ENCODE measurements around the gene CDH12.
"Not testable (repeated sequence)": the region's sequence is repeated elsewhere in the genome, so short reads cannot be mapped to it uniquely, and the experiment has no call there.

Gene CDH12

DNA sequence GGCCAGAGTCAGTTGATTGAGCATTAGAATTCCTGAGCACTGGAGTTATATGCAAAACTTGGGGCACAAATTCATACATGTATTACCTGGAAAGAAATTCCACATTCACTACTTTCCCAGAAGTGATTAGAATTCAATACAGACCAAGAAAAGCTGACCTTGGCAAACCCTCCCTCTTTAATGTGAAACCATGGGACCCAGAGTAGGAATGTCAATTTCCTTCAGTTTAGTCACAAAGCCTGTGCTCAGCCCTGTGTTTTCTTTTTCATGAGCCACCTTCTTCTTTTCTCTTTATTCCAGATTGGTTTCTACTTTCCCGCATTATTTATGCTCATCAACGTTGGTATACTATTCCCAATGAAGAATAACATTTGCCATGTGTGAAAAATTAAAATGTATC, 420.2 kb downstream of the CDH12 start:
- DNase-seq (ENCODE audit: low spot score): no peak

DNA sequence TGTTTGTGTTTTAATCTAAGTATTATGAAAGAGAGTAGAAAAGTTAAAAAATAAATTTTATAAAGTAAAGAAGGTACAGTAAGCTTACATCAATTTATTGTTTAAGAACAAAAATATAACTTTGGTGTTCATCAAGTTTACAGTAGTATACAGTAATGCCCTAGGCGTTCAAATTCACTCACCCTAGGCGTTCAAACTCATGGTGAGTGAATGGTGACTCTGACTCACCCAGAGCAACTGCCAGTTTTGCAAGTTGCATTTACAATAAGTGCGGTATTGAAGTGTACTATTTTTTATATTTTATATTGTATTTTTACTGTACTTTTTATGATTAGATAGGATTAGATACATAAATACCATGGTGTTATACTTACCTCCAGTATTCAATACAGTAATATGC, 421.3 kb downstream of the CDH12 start:
- no peak for DNase-seq (ENCODE audit: low spot score)

DNA sequence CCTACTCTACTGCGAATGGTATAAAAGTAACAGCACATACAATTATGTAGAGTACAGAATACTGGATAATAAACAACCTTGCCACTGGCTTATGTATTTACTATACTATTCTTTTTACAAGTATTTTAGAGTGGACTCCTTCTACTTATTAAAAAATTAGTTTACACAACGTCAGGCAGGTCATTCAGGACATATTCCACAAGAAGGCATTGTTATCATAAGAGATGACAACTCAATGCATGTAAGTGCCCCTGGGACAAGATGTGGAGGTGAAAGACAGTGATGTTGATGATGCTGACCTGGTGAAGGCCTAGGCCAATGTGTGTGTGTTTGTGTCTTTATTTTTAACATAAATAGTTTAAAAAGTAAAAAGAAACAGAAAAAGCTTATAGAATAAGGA, 421.7 kb downstream of the CDH12 start:
- DNase-seq (ENCODE audit: low spot score): no peak

GRCh38 chr5:22411554-22412349, 441.4 kb downstream of the CDH12 start:
- DNase-seq (ENCODE audit: low spot score): no peak

DNA sequence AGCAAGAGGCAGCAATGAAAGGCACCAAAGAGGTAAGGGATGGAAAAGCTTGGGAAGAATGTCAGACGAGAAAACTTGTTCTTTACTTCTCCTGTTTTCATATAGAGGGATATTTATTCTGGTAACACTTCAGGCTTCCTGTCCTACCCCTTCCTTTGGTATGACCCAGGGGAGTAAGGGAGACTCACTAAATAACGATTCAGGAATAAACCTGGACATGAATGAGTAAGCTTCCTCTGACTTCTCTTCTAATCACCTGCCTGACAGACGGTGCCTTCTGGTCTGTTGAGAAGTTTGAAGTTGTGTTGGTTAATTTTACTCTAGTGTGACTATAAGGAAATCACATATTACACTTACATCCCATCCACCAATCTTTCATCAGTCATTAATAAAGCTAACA, 461.2 kb downstream of the CDH12 start:
- DNase-seq (ENCODE audit: low spot score): no peak

GRCh38 chr5:22390888-22391287, 462.3 kb downstream of the CDH12 start:
- no peak for DNase-seq (ENCODE audit: low spot score)

DNA sequence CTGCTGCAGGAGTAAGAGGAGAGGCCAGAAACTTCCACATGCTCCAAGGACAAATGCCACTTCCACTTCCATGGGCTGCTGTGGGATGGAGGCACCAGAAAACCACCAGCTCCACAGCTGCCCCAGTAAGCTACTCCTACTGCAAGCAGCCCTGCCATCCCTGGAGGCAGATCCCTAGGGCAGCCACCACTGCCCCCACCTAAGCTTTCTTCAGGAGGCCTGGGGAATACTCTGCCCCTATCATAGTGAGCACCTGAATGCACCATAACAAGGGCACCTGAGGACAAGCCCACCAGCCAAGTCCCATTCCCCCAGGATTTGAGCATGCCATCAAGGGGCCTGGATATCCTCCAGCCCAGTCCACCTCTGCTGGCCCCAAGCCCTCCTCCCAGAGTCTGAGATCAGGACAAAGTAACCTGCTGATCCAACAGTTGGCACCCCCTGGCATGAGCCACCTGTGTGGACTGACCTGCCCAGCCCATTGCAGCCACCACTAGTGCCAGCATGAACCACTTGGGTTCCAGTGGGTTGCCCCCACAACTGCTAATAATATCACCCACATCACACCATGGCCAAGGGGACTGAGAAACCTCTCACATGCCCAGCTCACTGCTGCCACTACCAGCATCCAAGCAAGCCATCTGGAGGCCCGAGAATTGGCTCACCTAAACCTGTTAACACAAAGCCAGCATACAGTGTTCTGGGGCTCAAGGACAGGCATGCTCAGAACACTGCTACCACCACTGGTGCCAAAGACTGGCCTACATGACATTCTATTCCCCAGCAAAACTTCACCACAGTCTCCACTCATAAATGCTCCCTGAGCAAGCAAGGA, 480.1 kb downstream of the CDH12 start:
- no peak for DNase-seq (ENCODE audit: low spot score)

DNA sequence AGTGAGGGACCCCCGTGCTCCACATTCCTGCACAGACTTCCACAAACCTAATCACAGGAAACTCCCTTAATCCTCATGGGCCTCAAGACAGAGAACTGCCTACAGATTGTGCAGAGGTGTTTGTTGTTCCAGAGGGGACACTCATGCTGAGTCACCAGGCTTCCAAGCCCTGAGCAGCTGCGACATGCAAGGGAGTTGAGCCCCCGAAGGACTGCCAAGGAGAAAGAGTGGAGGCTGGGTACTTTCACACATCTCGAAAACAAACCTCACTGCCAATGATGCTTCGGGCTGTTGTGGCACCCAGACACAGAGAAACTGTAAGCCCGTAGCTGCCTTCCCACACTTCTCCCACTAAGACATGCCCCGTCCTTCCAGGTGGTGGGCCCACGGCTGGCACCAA, 480.8 kb downstream of the CDH12 start:
- no peak for DNase-seq (ENCODE audit: low spot score)

GRCh38 chr5:22354956-22355355, 498.2 kb downstream of the CDH12 start:
- DNase-seq (ENCODE audit: low spot score): no peak

- DNase-seq (ENCODE audit: low spot score): no peak
Measured at GRCh38 chr5:22352493-22352892, 500.7 kb downstream of the CDH12 start.

DNA sequence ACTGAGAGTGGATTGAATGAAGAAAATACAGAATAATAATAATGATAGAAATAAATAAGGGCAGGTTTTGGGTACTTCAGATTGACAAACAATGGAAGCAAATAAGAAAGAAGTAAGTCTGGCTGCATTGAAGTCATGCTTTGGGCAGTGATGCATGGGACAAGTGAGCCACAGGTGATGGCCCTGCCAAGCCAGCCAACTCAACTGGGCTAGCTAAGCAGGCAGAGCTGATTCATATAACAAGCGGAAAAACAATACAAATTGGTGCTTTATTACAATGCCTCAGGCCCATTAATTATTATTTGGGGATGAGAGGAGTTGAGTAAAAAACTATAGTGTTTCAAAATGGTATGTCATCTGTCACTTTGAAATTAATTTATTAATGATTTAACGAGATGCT, 502.0 kb downstream of the CDH12 start:
- DNase-seq (ENCODE audit: low spot score): no peak

GRCh38 chr5:22348027-22348426, 505.1 kb downstream of the CDH12 start:
- no peak for DNase-seq (ENCODE audit: low spot score)

DNA sequence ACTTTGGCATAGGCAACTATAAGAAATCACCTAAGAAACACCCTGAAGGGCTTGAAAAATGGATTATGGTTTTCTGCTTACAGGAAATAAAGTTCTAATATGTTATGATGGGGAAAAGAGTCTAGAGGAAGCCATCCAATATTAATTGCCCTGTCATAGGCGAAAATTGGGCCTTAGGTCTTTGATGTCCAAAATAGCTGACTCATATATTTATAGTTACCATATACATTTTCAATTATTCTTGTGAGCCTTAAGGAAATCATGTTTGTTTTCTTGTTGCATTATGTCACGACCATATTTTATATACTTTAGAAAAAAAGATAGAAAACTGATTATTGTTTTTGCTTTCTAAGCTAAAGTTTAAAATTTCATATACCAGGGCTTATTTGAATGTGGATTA, 509.1 kb downstream of the CDH12 start:
- no peak for DNase-seq (ENCODE audit: low spot score)

GRCh38 chr5:22341406-22341805, 511.7 kb downstream of the CDH12 start:
- DNase-seq (ENCODE audit: low spot score): no peak

DNA sequence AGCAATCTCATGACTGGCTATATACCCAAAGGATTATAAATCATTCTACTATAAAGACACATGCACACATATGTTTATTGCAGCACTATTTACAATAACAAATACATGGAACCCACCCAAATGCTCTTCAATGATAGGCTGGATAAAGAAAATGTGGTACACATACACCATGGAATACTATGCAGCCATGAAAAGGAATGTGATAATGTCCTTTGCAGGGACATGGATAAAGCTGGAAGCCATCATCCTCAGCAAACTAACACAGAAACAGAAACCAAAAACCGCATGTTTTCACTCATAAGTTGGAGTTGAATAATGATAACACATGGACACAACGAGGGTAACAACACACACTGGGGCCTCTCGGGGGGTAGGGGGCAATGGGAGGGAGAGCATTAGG, 520.2 kb downstream of the CDH12 start:
- DNase-seq (ENCODE audit: low spot score): not testable (repeated sequence)

DNA sequence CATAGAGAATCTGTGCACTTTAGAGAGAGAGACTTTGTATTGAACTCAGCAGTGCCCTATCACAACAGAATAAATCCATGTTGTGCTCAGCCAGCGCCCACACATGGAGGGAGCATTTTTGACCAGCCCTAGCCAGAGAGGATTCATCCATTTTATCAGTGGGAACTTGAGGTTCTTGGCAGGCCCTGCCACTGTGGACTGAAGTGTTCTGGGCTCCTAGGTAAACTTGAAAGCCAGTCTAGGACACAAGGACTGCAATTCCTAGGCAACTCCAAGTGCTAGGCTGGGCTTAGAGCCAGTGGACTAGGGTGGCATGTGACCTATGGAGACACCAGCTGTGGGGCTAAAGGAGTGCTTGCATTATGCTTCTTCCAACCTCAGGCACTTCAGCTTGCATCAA, 523.5 kb downstream of the CDH12 start:
- DNase-seq (ENCODE audit: low spot score): no peak

DNA sequence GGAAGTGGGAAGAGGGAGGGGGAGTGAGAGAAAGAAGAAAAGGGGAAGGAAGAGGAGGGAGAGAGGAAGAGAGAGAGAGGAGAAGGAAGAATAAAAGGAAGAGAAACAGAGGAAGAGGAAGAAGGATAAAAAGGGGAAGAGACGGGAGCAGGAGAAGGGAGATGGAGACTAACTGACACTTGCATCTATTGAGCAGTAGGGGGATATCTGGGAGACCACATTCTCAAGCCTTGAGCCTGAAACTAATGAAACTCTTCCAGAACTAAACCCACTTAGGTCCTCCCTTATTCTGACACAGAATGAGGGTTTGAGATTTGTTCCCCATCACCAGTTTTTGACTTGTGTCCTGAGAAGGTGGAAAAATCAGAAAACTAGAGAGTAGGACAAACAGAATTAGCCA, 533.3 kb downstream of the CDH12 start:
- DNase-seq (ENCODE audit: low spot score): no peak

- DNase-seq (ENCODE audit: low spot score): no peak
Measured at GRCh38 chr5:22316294-22316693, 536.9 kb downstream of the CDH12 start.

GRCh38 chr5:22315052-22315451, 538.1 kb downstream of the CDH12 start:
- DNase-seq (ENCODE audit: low spot score): not testable (repeated sequence)

GRCh38 chr5:22314548-22314947, 538.6 kb downstream of the CDH12 start:
- DNase-seq (ENCODE audit: low spot score): no peak

GRCh38 chr5:22306011-22306410, 547.1 kb downstream of the CDH12 start:
- no peak for DNase-seq (ENCODE audit: low spot score)

DNA sequence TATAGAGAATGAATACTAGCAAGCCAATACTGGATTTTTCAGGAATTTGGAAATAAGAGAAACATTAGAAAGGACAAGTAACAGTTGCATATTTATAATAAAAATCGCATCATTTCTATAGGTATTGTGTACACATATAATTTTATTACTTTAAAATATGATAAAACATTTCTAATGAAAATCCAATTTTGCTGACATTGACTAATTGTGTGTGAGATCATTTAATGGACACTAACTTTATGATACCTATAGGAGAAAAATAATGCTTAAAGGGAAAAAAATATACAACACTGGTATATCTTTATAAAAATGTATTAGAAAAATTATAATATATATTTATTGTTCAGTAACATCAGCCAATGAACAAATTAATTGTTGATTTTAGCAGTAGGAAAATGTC, 557.3 kb downstream of the CDH12 start:
- DNase-seq (ENCODE audit: low spot score): no peak

GRCh38 chr5:22293147-22293546, 560.0 kb downstream of the CDH12 start:
- DNase-seq (ENCODE audit: low spot score): no peak

Data from CD4-positive, alpha-beta T cell treated with Interleukin-6 at 100 ng/mL for 8 hours (primary cell).